ENCODE measurements around the gene ATP8A2.
A peak's percentile ranks its signal among the peaks of the same experiment; 100 is the strongest.

Gene ATP8A2

GRCh38 chr13:26007261-26008125, 635.7 kb downstream of the ATP8A2 start:
- ChIA-PET POLR2A (no interaction called here), CTCF (interaction anchor here (1.1 kb wide), 1 partner anchor 29 kb away, joined by 3 read pairs; no protein-coding TSS in a partner anchor)
- DNase-seq (ENCODE audit: extremely low spot score), result no peak
- TF ChIP-seq CTCF (IDR thresholded peaks at IDR 0.05; ENCODE audit: control extremely low read depth, extremely low read depth, low read depth, missing control alignments), result no peak

DNA sequence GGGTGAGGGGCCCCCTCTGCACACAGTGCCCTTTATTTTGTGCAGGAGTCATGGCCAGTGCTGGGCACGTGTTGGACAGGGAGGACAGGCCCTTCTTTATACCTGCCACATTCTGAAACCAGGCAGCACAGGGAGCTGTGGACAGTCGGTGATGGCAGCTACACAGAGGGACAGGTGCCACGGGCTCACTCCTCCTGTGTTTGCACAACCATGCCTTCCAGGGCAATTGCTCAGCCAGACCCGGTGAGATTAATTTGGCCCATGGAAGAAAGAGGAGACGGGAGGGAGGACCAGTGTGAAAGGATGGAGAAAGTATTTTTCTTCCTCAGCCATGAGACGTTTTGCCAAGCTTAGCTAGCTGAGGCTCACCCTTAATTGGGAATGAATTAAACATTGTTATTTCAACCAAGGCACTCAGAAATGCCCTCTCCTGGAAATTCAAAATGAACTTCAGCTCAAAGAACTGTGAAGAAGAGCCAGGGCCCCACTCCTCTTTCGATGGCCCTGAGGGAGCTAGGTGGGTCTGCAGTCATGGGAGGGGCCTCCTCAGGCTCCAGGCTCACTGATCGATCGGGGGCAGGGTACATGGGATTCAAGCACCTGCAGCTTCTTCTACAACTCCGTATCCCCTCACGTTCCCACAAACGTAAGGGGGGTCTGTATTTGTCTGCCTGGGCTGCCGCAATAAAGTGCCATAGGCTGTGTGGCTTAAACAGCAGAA, 638.9 kb downstream of the ATP8A2 start:
- POLR2A ChIA-PET, result interaction anchor here (0.6 kb wide), 1 partner anchor 402 kb away, joined by 3 read pairs; no protein-coding TSS in a partner anchor
- CTCF ChIA-PET, result no interaction called here
- peak; percentile 5 for DNase-seq (ENCODE audit: extremely low spot score)
- no peak for TF ChIP-seq CTCF (IDR thresholded peaks at IDR 0.05; ENCODE audit: control extremely low read depth, extremely low read depth, low read depth, missing control alignments)

DNA sequence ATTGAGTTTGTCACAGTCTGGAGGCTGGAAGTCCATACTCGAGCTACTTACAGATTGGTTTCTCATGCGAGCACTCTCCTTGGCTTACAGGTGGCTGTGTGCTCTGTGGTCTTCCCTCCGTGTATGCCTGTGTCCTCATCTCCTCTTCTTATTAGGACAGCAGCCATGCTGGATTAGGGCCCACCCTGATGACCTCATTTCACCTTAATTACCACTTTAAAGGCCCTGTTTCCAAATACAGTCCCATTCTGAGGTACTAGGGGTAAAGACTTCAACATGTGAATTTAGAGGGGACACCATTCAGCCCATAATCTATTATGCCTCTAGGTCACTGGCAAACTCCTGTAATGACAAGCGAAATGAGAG, 639.4 kb downstream of the ATP8A2 start:
- DNase-seq (ENCODE audit: extremely low spot score), result no peak
- CTCF ChIA-PET, result no interaction called here
- POLR2A ChIA-PET, result no interaction called here
- no peak for TF ChIP-seq CTCF (IDR thresholded peaks at IDR 0.05; ENCODE audit: control extremely low read depth, extremely low read depth, low read depth, missing control alignments)

DNA sequence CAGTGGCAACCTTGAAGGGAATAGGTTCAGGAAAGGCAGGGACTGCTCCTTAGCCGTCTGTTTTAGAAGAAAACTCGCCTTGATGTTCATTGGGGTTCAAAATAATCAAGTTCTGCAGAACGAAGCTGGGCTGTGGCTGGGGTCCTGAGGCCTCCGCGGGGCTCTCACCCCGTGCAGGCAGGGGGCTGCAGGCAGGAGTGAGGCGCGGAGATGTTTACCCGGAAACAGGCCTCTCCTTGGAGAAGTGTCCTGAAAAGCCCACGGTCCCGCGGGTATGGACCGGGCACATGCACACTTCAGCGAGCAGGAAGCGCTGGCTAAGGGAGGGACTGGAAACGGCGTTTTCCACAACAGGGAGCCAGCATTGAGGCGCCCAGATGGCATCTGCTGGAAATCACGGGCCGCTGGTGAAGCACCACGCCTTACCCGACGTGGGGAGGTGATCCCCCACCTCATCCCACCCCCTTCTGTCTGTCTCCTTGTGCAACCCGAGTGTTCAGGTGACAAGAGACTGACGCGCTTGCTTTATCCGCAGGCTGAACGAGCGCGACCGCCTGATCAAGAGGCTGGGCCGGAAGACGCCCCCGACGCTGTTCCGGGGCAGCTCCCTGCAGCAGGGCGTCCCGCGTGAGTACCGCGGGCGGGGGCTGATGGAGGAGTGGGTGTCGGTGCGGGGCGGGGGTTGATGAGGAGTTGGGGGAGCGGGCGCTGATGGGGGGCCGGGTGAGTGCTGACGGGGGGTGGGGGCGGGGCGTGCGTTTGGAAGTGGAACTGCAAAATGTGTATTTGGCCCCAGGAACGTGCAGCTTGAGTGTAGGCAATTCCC, 640.4 kb downstream of the ATP8A2 start:
- CTCF ChIA-PET, result no interaction called here
- peak; percentile 14 for DNase-seq (ENCODE audit: extremely low spot score)
- TF ChIP-seq CTCF (IDR thresholded peaks at IDR 0.05; ENCODE audit: control extremely low read depth, extremely low read depth, low read depth, missing control alignments), result no peak
- POLR2A ChIA-PET, result no interaction called here

- no peak for TF ChIP-seq CTCF (IDR thresholded peaks at IDR 0.05; ENCODE audit: control extremely low read depth, extremely low read depth, low read depth, missing control alignments)
- DNase-seq (ENCODE audit: extremely low spot score), result peak; percentile 3
- ChIA-PET CTCF (no interaction called here), POLR2A (no interaction called here)
These were observed 641.2 kb downstream of the ATP8A2 start for GRCh38 chr13:26012995-26013394.
